GM19372 (cell line): ENCODE data around the gene GNLY.
A peak's percentile ranks its signal among the peaks of the same experiment; 100 is the strongest.

Source experiments
- ATAC-seq: cut with Tn5 transposase; IDR thresholded peaks from one replicate; pipeline ENCODE4 v1.9.1; 2021; ENCODE audit warnings: mild to moderate bottlenecking, low read depth, moderate library complexity; ENCODE audit not compliant: unreplicated experiment

The GNLY gene

GRCh38 chr2:85681372-85681763, 12.8 kb upstream of the GNLY start:
- no peak for ATAC-seq

- no peak for ATAC-seq
Measured at GRCh38 chr2:85681776-85682175, 12.4 kb upstream of the GNLY start.

- ATAC-seq: no peak
Measured at GRCh38 chr2:85682378-85682777, 11.8 kb upstream of the GNLY start.

- no peak for ATAC-seq
Measured at GRCh38 chr2:85684380-85684779, 9.8 kb upstream of the GNLY start.

GRCh38 chr2:85684806-85685205, 9.4 kb upstream of the GNLY start:
- no peak for ATAC-seq

- no peak for ATAC-seq
Measured at GRCh38 chr2:85690932-85691331, 3.2 kb upstream of the GNLY start.

- ATAC-seq: no peak
Measured at GRCh38 chr2:85692039-85692645, 2.0 kb upstream of the GNLY start.

- no peak for ATAC-seq
Measured at GRCh38 chr2:85695121-85695520, 963 bp downstream of the GNLY start.

GRCh38 chr2:85695691-85696668, 1.8 kb downstream of the GNLY start:
- ATAC-seq: no peak

GRCh38 chr2:85697096-85697495, 2.9 kb downstream of the GNLY start:
- ATAC-seq: no peak

- ATAC-seq: no peak
Measured at GRCh38 chr2:85697716-85698115, 3.6 kb downstream of the GNLY start.

- ATAC-seq: no peak
Measured at GRCh38 chr2:85698184-85698879, 4.2 kb downstream of the GNLY start.

- ATAC-seq: no peak
Measured at GRCh38 chr2:85698880-85699254, 4.7 kb downstream of the GNLY start.

- ATAC-seq: no peak
Measured at GRCh38 chr2:85699325-85699724, 5.2 kb downstream of the GNLY start.

GRCh38 chr2:85702172-85702571, 8.0 kb downstream of the GNLY start:
- no peak for ATAC-seq

GRCh38 chr2:85702800-85703199, 8.6 kb downstream of the GNLY start:
- ATAC-seq: no peak

GRCh38 chr2:85703329-85703728, 9.2 kb downstream of the GNLY start:
- ATAC-seq: no peak

GRCh38 chr2:85704038-85704437, 9.9 kb downstream of the GNLY start:
- no peak for ATAC-seq

- ATAC-seq: peak; percentile 60
Measured at GRCh38 chr2:85704800-85705679, 10.9 kb downstream of the GNLY start.

- ATAC-seq: no peak
Measured at GRCh38 chr2:85705680-85706039, 11.5 kb downstream of the GNLY start.
